GM21529 (cell line): Measurements from ENCODE around the gene ISCU.
A peak's percentile ranks its signal among the peaks of the same experiment; 100 is the strongest.
"Not testable (repeated sequence)": the region's sequence is repeated elsewhere in the genome, so short reads cannot be mapped to it uniquely, and the experiment has no call there.

Experiments used
- ATAC-seq: cut with Tn5 transposase; IDR thresholded peaks from one replicate; pipeline ENCODE4 v1.9.1; 2021; ENCODE audit not compliant: unreplicated experiment

The ISCU gene

GRCh38 chr12:108616359-108616758 lies 54.0 kb downstream of the ISCU start:
- no peak for ATAC-seq

GRCh38 chr12:108616941-108617858 lies 54.8 kb downstream of the ISCU start:
- peak; percentile 81 for ATAC-seq

GRCh38 chr12:108618079-108618952 lies 55.9 kb downstream of the ISCU start:
- peak; percentile 40 for ATAC-seq

- ATAC-seq, result not testable (repeated sequence)
These were observed 56.5 kb downstream of the ISCU start for GRCh38 chr12:108618953-108619274.
